LNCAP (cell line): ENCODE results near the gene STXBP5L.

Experiments
- TF ChIP-seq, protein P1 (sequence below): fragments of 450-650 bp; IDR thresholded peaks from 2 replicates; pipeline ENCODE4 v1.5.1; 2017; ENCODE audit warnings: mild to moderate bottlenecking

Gene STXBP5L

DNA sequence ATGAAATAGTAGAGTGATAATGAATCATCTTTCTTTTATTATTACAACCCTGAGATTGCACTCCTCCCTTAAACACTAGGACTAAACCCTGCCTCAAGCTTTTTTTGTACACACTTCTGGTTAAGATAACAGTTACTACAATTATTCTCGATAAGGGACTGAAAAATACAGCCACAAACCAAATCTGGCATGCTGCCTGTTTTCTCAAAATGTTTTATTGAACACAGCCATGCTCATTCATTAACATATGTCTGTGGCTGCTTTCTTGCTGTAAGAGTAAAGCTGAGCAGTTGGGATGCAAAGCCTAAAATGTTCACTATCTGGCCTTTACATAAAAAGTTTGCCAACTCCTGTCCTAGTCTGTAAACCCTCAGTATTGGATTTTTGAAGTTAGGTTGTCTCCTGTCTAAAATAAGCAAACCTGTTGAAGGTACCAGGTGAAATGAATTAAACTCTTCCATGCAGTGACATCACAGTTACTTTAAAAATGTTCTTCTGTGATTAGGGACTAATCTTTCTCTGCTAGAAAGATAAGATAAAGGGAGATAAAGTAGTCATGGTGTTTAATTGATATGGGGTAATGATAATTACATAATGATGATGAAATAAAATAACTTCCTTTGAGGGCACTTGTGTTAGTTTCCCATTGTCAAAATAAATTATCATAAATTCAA, 218.2 kb downstream of the STXBP5L start:
- TF ChIP-seq, protein P1, sequence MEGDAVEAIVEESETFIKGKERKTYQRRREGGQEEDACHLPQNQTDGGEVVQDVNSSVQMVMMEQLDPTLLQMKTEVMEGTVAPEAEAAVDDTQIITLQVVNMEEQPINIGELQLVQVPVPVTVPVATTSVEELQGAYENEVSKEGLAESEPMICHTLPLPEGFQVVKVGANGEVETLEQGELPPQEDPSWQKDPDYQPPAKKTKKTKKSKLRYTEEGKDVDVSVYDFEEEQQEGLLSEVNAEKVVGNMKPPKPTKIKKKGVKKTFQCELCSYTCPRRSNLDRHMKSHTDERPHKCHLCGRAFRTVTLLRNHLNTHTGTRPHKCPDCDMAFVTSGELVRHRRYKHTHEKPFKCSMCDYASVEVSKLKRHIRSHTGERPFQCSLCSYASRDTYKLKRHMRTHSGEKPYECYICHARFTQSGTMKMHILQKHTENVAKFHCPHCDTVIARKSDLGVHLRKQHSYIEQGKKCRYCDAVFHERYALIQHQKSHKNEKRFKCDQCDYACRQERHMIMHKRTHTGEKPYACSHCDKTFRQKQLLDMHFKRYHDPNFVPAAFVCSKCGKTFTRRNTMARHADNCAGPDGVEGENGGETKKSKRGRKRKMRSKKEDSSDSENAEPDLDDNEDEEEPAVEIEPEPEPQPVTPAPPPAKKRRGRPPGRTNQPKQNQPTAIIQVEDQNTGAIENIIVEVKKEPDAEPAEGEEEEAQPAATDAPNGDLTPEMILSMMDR: no peak

DNA sequence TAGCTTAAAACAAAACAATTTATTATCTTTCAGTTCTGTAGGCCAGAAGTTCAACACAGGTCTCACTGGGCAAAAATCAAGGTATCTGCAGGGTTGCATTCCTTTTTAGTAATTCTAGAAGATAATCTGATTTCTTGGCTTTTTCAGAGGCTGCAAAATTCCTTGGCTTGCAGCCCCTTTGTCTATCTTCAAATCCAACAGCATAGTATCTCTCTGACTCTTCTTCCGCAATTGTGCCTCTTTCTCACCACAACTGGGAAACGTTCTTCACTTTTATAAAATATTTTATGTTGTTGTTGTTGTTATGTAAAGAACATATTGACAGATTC, 218.7 kb downstream of the STXBP5L start:
- TF ChIP-seq, protein P1: no peak

DNA sequence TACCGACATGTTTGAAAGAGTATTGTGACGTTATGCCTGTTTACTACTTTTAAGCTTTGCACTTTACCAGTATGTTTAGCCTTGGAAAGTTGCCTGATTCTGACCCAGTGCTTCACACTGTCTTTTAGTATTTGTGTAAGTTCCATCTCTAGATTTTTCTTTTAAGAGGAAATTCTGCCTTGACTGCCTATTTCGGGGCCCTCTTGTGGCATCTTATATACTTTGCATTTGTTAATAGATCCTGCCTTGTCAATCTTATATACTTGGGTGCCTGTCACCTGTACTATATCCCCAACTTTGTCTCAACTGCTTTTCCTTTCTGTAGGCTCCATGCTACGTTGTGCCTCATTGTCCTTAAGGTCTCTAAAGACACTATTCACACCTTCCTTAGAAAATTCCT, 244.6 kb downstream of the STXBP5L start:
- TF ChIP-seq, protein P1: peak; percentile 40; the same call in 1 of the 2 replicates

DNA sequence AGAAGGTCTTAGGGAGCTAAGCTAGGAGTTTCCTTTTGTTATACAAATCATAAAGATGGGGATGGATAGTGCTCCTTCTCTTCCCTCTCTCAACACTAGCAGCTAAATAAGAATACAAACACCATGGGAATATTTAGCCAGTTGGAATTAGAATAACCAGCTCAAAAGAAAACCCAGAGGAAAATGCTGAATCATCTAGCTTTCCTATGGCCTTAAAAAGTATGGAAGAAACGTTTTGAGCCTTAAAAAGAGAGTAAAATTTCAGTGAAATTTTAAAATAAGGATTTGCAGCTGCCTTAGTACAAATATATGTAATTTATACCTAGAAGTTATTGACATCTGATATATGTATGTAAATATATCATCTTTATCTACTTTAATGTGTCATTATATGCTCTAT, 245.8 kb downstream of the STXBP5L start:
- TF ChIP-seq, protein P1: no peak

DNA sequence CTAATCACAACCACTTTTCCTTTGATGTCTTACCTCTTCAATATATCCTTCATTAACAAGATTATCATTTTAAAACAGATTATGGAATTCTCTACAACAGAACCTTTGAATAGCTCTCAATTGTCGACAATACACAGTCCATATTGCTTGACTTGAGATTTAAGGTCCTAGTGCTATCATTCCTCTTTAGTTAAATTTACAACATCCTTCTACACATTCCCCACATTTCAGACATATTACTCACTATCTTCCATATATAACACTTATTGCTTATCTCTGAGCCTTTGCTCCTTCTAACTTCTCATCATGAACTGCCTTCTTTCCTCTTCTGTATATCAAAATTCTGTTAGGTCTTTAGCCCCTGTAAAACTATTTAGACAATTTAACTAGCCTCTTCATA, 247.0 kb downstream of the STXBP5L start:
- TF ChIP-seq, protein P1: no peak

DNA sequence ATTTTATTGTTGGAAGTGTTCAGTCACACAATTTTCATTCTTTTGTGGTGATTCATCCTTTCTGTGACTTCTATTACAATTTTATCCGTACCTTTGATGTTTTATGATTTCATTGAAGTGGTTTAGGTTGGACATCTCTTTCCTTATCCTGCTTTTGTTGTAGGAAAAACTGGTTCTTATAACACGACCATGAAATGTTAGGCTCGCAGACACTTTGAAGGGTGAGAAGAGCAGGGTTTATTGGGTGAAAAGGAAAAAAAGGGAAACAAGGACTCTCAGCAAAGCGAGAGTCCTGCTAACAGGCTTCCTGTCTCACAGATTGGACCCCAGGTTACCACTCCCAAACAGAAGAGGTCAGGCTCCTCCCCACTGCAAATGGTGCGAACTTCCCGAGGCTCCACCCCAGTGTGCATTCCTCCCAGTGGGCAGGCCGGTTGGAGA, 257.4 kb downstream of the STXBP5L start:
- TF ChIP-seq, protein P1: no peak

DNA sequence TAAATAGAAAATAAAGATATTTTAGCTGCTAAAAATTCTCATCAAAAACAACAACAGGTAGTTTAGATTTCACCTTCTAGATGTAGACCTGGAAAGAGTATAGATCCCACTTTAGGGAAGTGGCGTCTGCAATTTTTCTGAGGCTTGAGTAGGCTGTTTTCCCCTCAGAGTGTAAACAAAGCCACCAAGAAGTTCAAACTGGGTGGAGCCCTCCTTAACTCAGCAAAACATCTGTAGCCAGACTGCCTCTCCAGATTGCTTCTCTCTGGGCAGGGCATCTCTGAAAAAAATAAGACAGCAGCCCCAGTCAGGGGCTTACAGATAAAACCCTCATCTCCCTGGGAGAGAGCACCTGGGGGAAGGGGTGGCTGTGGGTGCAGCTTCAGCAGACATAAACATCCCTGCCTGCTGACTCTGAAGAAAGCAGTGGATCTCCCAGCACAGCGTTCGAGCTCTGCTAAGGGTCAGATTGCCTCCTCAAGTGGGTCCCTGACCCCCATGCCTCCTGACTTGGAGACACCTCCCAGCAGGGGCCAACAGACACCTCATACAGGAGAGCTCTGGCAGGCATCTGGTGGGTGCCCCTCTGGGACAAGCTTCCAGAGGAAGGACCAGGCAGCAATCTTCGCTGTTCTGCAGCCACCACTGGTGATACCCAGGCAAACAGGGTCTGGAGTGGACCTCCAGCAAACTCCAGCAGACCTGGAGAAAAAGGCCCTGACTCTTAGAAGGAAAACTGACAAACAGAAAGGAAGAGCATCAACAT, 259.6 kb downstream of the STXBP5L start:
- TF ChIP-seq, protein P1: no peak
